GM12878 (cell line): Measurements from ENCODE around the gene CLDN25.

Experiments used
- BHLHE40 ChIP-seq, 2 experiments: fragments of 450-650 bp in 1 of 2; IDR thresholded peaks; 2 replicates each; pipeline ENCODE4 v1.6.1; 2011 to 2017; ENCODE audit warnings: low read depth in 2 of 2, borderline replicate concordance in 1 of 2, improper control_type of control experiment in 1 of 2, low read length in 1 of 2, mild to moderate bottlenecking in 1 of 2
- CHD1 ChIP-seq: IDR thresholded peaks from 2 replicates; pipeline ENCODE4 v1.6.1; 2012; ENCODE audit warnings: low read depth, low read length, improper control_type of control experiment
- EZH2 ChIP-seq: IDR thresholded peaks from 2 replicates; pipeline ENCODE4 v1.6.1; 2012; ENCODE audit warnings: low read depth, mild to moderate bottlenecking, control low read depth, inconsistent platforms, low read length, borderline replicate concordance; ENCODE audit not compliant: control insufficient read depth
- MXI1 ChIP-seq: fragments of 150-350 bp; IDR thresholded peaks from 2 replicates; pipeline ENCODE4 v1.6.1; 2011; ENCODE audit warnings: low read depth, mild to moderate bottlenecking, inconsistent platforms, low read length, improper control_type of control experiment
- POLR2A ChIP-seq: IDR thresholded peaks from 2 replicates; pipeline ENCODE4 v1.6.1; 2011; ENCODE audit warnings: low read depth, mild to moderate bottlenecking, low read length
- RCOR1 ChIP-seq: conservative IDR thresholded peaks from 2 replicates; pipeline ENCODE4 v1.6.1; 2012; ENCODE audit warnings: low read depth, low read length, improper control_type of control experiment
- RELA ChIP-seq: fragments of 450-650 bp; IDR thresholded peaks from 2 replicates; pipeline ENCODE4 v1.8.0; 2014; ENCODE audit warnings: borderline replicate concordance; ENCODE audit not compliant: partially characterized antibody
- RFX5 ChIP-seq: IDR thresholded peaks from 2 replicates; pipeline ENCODE4 v1.6.1; 2011; ENCODE audit warnings: low read depth, low read length, improper control_type of control experiment
- SIX5 ChIP-seq: IDR thresholded peaks from 2 replicates; pipeline ENCODE4 v1.6.1; 2011; ENCODE audit warnings: mild to moderate bottlenecking, low read depth, low read length, moderate library complexity; ENCODE audit not compliant: severe bottlenecking
- SREBF2 ChIP-seq: IDR thresholded peaks from 2 replicates; pipeline ENCODE4 v1.6.1; 2012; ENCODE audit warnings: mild to moderate bottlenecking, low read length
- TF ChIP-seq, protein P1 (sequence below), 3 experiments: IDR thresholded peaks in 2 of 3; conservative IDR thresholded peaks in 1 of 3; 2 replicates each; pipeline ENCODE4 v1.5.1; 2011; ENCODE audit warnings: low read depth in 3 of 3, low read length in 3 of 3, mild to moderate bottlenecking in 3 of 3, control low read depth in 2 of 3, moderate library complexity in 2 of 3, inconsistent platforms in 1 of 3, mixed read lengths in 1 of 3; ENCODE audit not compliant: control insufficient read depth in 2 of 3, insufficient read depth in 1 of 3; ENCODE audit errors: extremely low read depth in 1 of 3

- TF ChIP-seq POLR2A (no peak), SIX5 (no peak), RELA (no peak), CHD1 (no peak), BHLHE40 (IDR thresholded peaks at IDR 0.05; ENCODE audit: borderline replicate concordance in 1 of 2, low read depth in 2 of 2, low read length in 1 of 2) (no peak), SREBF2 (no peak), EZH2 (no peak), MXI1 (no peak), RCOR1 (no peak), RFX5 (no peak)
- TF ChIP-seq, protein P1, sequence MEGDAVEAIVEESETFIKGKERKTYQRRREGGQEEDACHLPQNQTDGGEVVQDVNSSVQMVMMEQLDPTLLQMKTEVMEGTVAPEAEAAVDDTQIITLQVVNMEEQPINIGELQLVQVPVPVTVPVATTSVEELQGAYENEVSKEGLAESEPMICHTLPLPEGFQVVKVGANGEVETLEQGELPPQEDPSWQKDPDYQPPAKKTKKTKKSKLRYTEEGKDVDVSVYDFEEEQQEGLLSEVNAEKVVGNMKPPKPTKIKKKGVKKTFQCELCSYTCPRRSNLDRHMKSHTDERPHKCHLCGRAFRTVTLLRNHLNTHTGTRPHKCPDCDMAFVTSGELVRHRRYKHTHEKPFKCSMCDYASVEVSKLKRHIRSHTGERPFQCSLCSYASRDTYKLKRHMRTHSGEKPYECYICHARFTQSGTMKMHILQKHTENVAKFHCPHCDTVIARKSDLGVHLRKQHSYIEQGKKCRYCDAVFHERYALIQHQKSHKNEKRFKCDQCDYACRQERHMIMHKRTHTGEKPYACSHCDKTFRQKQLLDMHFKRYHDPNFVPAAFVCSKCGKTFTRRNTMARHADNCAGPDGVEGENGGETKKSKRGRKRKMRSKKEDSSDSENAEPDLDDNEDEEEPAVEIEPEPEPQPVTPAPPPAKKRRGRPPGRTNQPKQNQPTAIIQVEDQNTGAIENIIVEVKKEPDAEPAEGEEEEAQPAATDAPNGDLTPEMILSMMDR (IDR thresholded peaks at IDR 0.05 in 2 of 3, conservative IDR thresholded peaks at IDR 0.05 in 1 of 3; ENCODE audit: control insufficient read depth in 2 of 3, extremely low read depth in 1 of 3, insufficient read depth in 1 of 3, low read depth in 3 of 3, low read length in 3 of 3) = no peak
These were observed 34.6 kb downstream of the CLDN25 start for GRCh38 chr11:113814181-113814580.
